WTC11 (cell line): ENCODE data around the gene DDO. TPM values are rescaled to one million over a fixed set of nuclear protein-coding genes. Genes with fewer than 3 reads are reported as not detected.

Source experiments
- ATAC-seq: fragments of 200-7000 bp; cut with Tn5 transposase; 2 replicates; pipeline ENCODE4 v1.10.0; 2021; ENCODE audit warnings: mild to moderate bottlenecking, moderate library complexity
- CTCF ChIA-PET: fragments of 300-600 bp; sonication (Branson Sonifier 250); formaldehyde crosslinking; loops from one replicate; lab custom pipeline; 2021; ENCODE audit warnings: antibody characterized with exemption; lab: Charles Lee
- POLR2A ChIA-PET: fragments of 350-600 bp; sonication (Branson Sonifier 250); formaldehyde crosslinking; loops from one replicate; lab custom pipeline; 2021; ENCODE audit warnings: antibody characterized with exemption; lab: Charles Lee
- DNase-seq: peaks from one replicate; pipeline ENCODE4 v3.0.0; 2021; ENCODE audit warnings: low spot score
- H3K27ac Mint-ChIP-seq: 2 replicates; pipeline ENCODE4 v1.8.0; 2021; ENCODE audit warnings: mixed read lengths
- H3K27me3 Mint-ChIP-seq: 2 replicates; pipeline ENCODE4 v1.8.0; 2021; ENCODE audit warnings: low read depth, mild to moderate bottlenecking, moderate library complexity, mixed read lengths
- H3K36me3 Mint-ChIP-seq: 2 replicates; pipeline ENCODE4 v1.8.0; 2021; ENCODE audit warnings: mixed read lengths
- H3K4me1 Mint-ChIP-seq: 2 replicates; pipeline ENCODE4 v1.8.0; 2022; ENCODE audit warnings: mixed read lengths
- H3K4me3 Mint-ChIP-seq: 2 replicates; pipeline ENCODE4 v1.8.0; 2021; ENCODE audit warnings: mild to moderate bottlenecking, moderate library complexity, mixed read lengths
- H3K9me3 Mint-ChIP-seq: 2 replicates; pipeline ENCODE4 v1.8.0; 2021; ENCODE audit warnings: mixed read lengths
- ATF6 ChIP-seq: sonication (generic); formaldehyde crosslinking; IDR thresholded peaks from 2 replicates; pipeline ENCODE4 v1.8.1; 2023; ENCODE audit warnings: mild to moderate bottlenecking, missing genetic modification reagents
- CBFB ChIP-seq: sonication (generic); formaldehyde crosslinking; IDR thresholded peaks from 2 replicates; pipeline ENCODE4 v1.8.1; 2022; ENCODE audit warnings: mild to moderate bottlenecking, low read depth, missing genetic modification reagents
- CREM ChIP-seq: sonication (generic); formaldehyde crosslinking; IDR thresholded peaks from 2 replicates; pipeline ENCODE4 v1.8.1; 2022; ENCODE audit warnings: mild to moderate bottlenecking, missing genetic modification reagents, moderate library complexity
- ETV6 ChIP-seq: sonication (generic); formaldehyde crosslinking; IDR thresholded peaks from 2 replicates; pipeline ENCODE4 v1.8.1; 2022; ENCODE audit warnings: mild to moderate bottlenecking, missing genetic modification reagents
- FOXP1 ChIP-seq: sonication (generic); formaldehyde crosslinking; IDR thresholded peaks from 2 replicates; pipeline ENCODE4 v1.8.0; 2022; ENCODE audit warnings: missing genetic modification reagents, mild to moderate bottlenecking, moderate library complexity, borderline replicate concordance
- FOXP4 ChIP-seq: sonication (generic); formaldehyde crosslinking; IDR thresholded peaks from 2 replicates; pipeline ENCODE4 v1.8.0; 2022; ENCODE audit warnings: mild to moderate bottlenecking, missing genetic modification reagents
- GRHL2 ChIP-seq: fragments of 250-450 bp; sonication (Bioruptor Pico); IDR thresholded peaks from 2 replicates; pipeline ENCODE4 v1.8.0; 2022; ENCODE audit warnings: mild to moderate bottlenecking, moderate library complexity; ENCODE audit not compliant: insufficient replicate concordance, severe bottlenecking
- KAT7 ChIP-seq: sonication (generic); formaldehyde crosslinking; IDR thresholded peaks from 2 replicates; pipeline ENCODE4 v1.8.1; 2023; ENCODE audit warnings: missing genetic modification reagents, mild to moderate bottlenecking, borderline replicate concordance
- MYBL2 ChIP-seq: sonication (generic); formaldehyde crosslinking; IDR thresholded peaks from 2 replicates; pipeline ENCODE4 v1.8.1; 2023; ENCODE audit warnings: mild to moderate bottlenecking, moderate library complexity, missing genetic modification reagents
- PREB ChIP-seq: sonication (generic); formaldehyde crosslinking; IDR thresholded peaks from 2 replicates; pipeline ENCODE4 v1.8.1; 2022; ENCODE audit warnings: mild to moderate bottlenecking, missing genetic modification reagents, moderate library complexity, borderline replicate concordance
- RORB ChIP-seq: fragments of 250-450 bp; sonication (Bioruptor Pico); IDR thresholded peaks from 2 replicates; pipeline ENCODE4 v1.9.0; 2021; ENCODE audit warnings: mild to moderate bottlenecking
- ZBTB43 ChIP-seq: sonication (generic); formaldehyde crosslinking; IDR thresholded peaks from 2 replicates; pipeline ENCODE4 v1.8.1; 2023; ENCODE audit warnings: mild to moderate bottlenecking, missing genetic modification reagents
- ZNF138 ChIP-seq: sonication (generic); formaldehyde crosslinking; conservative IDR thresholded peaks from 2 replicates; pipeline ENCODE4 v1.8.1; 2022; ENCODE audit warnings: mild to moderate bottlenecking, moderate library complexity, missing genetic modification reagents
- ZNF671 ChIP-seq: fragments of 250-450 bp; sonication (Bioruptor Pico); IDR thresholded peaks from 2 replicates; pipeline ENCODE4 v1.8.0; 2021; ENCODE audit warnings: mild to moderate bottlenecking
- total RNA-seq: library from RNA; stranded (reverse); gene quantifications from 3 replicates; pipeline ENCODE4 v1.2.3, GENCODE V29; 2021
- TF ChIP-seq, protein P1 (sequence below): fragments of 250-450 bp; sonication (Bioruptor Pico); IDR thresholded peaks from 2 replicates; pipeline ENCODE4 v2.1.2; 2022; ENCODE audit warnings: mild to moderate bottlenecking, moderate library complexity
- TF ChIP-seq, protein P2 (sequence below): sonication (generic); formaldehyde crosslinking; IDR thresholded peaks from 2 replicates; pipeline ENCODE4 v1.8.0; 2022; ENCODE audit warnings: mild to moderate bottlenecking, missing genetic modification reagents
- TF ChIP-seq, protein P3 (sequence below): sonication (generic); formaldehyde crosslinking; conservative IDR thresholded peaks from 2 replicates; pipeline ENCODE4 v1.8.1; 2023; ENCODE audit warnings: mild to moderate bottlenecking, low read depth, missing genetic modification reagents, moderate library complexity
- TF ChIP-seq, protein P4 (sequence below): sonication (generic); formaldehyde crosslinking; IDR thresholded peaks from 2 replicates; pipeline ENCODE4 v1.8.1; 2022; ENCODE audit warnings: mild to moderate bottlenecking, moderate library complexity, missing genetic modification reagents
- TF ChIP-seq, protein P5 (sequence below): sonication (generic); formaldehyde crosslinking; IDR thresholded peaks from 2 replicates; pipeline ENCODE4 v1.8.0; 2023; ENCODE audit warnings: mild to moderate bottlenecking, missing genetic modification reagents

The DDO gene
- total RNA-seq, 1 experiment from 2014 or later: not detected

DNA sequence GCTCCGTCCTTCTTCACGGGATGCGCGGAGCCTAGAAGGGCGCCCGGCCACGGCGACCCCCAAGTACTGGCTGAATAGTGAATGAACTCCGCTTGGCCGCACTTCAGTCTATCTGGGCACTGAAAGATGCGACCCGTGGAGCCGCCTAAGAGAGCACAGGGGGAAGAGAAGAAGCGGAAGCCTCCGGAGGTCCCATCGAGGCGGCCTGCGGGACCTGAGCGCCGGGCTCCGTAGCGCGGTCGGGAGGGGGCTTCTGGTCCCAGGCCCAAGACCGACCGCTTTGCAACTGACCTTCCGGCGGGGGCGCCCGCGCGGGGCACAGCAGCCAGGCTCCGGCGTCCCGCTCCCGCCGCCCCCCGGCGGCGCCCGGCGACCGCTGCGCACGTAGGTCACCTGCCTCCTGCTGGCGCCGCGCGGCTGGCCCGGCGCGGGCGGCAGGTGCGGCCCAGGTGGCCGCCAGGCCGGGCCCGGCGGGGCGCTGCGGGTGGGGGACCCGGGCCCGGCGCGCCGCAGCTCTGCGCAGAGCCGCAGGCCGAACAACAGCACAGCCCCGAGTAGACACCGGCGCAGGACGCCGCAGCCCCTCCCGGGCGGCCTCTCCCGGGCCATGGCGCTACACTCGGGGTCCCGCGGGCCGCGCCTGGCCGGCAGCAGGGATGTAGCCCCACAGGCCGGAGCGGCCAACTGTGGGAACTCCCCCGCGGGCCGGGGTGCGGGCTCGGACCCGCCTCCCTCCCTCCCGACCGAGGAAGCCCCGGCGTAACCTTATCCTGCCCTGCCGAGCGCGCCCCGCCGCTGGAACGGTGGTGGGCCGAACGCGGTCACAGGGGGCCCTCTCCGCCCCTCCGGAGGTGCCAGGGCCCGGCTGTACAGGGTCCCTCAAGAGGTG is 57.5 kb downstream of the DDO start, which contains the start of gene METTL24:
TSS of gene METTL24 (minus strand) at position 686 of the 889 bp plus-strand sequence. CDS start at position 609, 77 bp downstream.
- H3K27ac Mint-ChIP-seq: no peak within 1 kb of the TSS
- POLR2A ChIA-PET: no interaction called here
- H3K27me3 Mint-ChIP-seq: peaks cover 37% of the 10 kb centered on the region
- ATAC-seq (peak; percentile 77), DNase-seq (peak; percentile 53)
- no peaks in the 10 kb centered on the region for H3K36me3 Mint-ChIP-seq
- H3K4me1 Mint-ChIP-seq: peaks cover 54% of the 10 kb centered on the region
- H3K4me3 Mint-ChIP-seq: peak within 1 kb of the TSS; percentile 82
- peaks cover 7% of the 10 kb centered on the region for H3K9me3 Mint-ChIP-seq
- CTCF ChIA-PET: interaction anchor here (0.6 to 6.3 kb wide), 3 partner anchors 16 to 867 kb away, joined by 3 to 47 read pairs (median 6); no protein-coding TSS in a partner anchor
- no peak for TF ChIP-seq ETV6
- TF ChIP-seq ATF6 (CRISPR knock-in tag): no peak
- TF ChIP-seq, protein P1, sequence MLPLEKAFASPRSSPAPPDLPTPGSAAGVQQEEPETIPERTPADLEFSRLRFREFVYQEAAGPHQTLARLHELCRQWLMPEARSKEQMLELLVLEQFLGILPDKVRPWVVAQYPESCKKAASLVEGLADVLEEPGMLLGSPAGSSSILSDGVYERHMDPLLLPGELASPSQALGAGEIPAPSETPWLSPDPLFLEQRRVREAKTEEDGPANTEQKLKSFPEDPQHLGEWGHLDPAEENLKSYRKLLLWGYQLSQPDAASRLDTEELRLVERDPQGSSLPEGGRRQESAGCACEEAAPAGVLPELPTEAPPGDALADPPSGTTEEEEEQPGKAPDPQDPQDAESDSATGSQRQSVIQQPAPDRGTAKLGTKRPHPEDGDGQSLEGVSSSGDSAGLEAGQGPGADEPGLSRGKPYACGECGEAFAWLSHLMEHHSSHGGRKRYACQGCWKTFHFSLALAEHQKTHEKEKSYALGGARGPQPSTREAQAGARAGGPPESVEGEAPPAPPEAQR: no peak
- no peak for TF ChIP-seq ZNF138 (CRISPR knock-in tag)
- no peak for TF ChIP-seq FOXP4
- no peak for TF ChIP-seq RORB (CRISPR knock-in tag)
- no peak for TF ChIP-seq ZBTB43
- no peak for TF ChIP-seq MYBL2 (CRISPR knock-in tag)
- TF ChIP-seq, protein P2, sequence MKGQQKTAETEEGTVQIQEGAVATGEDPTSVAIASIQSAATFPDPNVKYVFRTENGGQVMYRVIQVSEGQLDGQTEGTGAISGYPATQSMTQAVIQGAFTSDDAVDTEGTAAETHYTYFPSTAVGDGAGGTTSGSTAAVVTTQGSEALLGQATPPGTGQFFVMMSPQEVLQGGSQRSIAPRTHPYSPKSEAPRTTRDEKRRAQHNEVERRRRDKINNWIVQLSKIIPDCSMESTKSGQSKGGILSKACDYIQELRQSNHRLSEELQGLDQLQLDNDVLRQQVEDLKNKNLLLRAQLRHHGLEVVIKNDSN (CRISPR knock-in tag): no peak
- TF ChIP-seq PREB (CRISPR knock-in tag): no peak
- TF ChIP-seq, protein P3, sequence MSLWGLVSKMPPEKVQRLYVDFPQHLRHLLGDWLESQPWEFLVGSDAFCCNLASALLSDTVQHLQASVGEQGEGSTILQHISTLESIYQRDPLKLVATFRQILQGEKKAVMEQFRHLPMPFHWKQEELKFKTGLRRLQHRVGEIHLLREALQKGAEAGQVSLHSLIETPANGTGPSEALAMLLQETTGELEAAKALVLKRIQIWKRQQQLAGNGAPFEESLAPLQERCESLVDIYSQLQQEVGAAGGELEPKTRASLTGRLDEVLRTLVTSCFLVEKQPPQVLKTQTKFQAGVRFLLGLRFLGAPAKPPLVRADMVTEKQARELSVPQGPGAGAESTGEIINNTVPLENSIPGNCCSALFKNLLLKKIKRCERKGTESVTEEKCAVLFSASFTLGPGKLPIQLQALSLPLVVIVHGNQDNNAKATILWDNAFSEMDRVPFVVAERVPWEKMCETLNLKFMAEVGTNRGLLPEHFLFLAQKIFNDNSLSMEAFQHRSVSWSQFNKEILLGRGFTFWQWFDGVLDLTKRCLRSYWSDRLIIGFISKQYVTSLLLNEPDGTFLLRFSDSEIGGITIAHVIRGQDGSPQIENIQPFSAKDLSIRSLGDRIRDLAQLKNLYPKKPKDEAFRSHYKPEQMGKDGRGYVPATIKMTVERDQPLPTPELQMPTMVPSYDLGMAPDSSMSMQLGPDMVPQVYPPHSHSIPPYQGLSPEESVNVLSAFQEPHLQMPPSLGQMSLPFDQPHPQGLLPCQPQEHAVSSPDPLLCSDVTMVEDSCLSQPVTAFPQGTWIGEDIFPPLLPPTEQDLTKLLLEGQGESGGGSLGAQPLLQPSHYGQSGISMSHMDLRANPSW (CRISPR knock-in tag): no peak
- no peak for TF ChIP-seq CREM (CRISPR knock-in tag)
- no peak for TF ChIP-seq GRHL2 (CRISPR knock-in tag)
- peak; percentile 43; the same call in 1 of the 2 replicates for TF ChIP-seq FOXP1 (CRISPR knock-in tag)
- TF ChIP-seq, protein P4, sequence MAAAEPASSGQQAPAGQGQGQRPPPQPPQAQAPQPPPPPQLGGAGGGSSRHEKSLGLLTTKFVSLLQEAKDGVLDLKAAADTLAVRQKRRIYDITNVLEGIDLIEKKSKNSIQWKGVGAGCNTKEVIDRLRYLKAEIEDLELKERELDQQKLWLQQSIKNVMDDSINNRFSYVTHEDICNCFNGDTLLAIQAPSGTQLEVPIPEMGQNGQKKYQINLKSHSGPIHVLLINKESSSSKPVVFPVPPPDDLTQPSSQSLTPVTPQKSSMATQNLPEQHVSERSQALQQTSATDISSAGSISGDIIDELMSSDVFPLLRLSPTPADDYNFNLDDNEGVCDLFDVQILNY: no peak
- no peak; the same call in 1 of the 2 replicates for TF ChIP-seq KAT7 (CRISPR knock-in tag)
- no peak for TF ChIP-seq ZNF671 (CRISPR knock-in tag)
- TF ChIP-seq, protein P5, sequence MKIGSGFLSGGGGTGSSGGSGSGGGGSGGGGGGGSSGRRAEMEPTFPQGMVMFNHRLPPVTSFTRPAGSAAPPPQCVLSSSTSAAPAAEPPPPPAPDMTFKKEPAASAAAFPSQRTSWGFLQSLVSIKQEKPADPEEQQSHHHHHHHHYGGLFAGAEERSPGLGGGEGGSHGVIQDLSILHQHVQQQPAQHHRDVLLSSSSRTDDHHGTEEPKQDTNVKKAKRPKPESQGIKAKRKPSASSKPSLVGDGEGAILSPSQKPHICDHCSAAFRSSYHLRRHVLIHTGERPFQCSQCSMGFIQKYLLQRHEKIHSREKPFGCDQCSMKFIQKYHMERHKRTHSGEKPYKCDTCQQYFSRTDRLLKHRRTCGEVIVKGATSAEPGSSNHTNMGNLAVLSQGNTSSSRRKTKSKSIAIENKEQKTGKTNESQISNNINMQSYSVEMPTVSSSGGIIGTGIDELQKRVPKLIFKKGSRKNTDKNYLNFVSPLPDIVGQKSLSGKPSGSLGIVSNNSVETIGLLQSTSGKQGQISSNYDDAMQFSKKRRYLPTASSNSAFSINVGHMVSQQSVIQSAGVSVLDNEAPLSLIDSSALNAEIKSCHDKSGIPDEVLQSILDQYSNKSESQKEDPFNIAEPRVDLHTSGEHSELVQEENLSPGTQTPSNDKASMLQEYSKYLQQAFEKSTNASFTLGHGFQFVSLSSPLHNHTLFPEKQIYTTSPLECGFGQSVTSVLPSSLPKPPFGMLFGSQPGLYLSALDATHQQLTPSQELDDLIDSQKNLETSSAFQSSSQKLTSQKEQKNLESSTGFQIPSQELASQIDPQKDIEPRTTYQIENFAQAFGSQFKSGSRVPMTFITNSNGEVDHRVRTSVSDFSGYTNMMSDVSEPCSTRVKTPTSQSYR (CRISPR knock-in tag): no peak
- no peak for TF ChIP-seq CBFB
